ENCODE measurements around the gene AMIGO3. TPM values are rescaled to one million over a fixed set of nuclear protein-coding genes. Genes with fewer than 3 reads are reported as not detected.

Gene AMIGO3
- total and polyA plus RNA-seq, 10 of the 15 experiments (the other 5 are each of a cell fraction or from before 2014, with no cell fraction given): 0.07 to 1.3 (median 0.44) TPM; not detected in 3

GRCh38 chr3:49712631-49713317, 6.7 kb downstream of the AMIGO3 start:
- 60% methylated on average over 7 of the region's 7 CpGs for WGBS (ENCODE audit: insufficient coverage, insufficient replicate concordance, low lambda C conversion rate, missing lambda C conversion rate)
- Histone ChIP-seq H3K4me1 (ENCODE audit: control insufficient read depth, insufficient read depth, low read length) (no peaks in the 10 kb centered on the region), H3K4me2 (ENCODE audit: control insufficient read depth, insufficient read depth) (no peak overlapping the region), H3K4me3 (no peak overlapping the region), H3K27me3 (replicated peaks in 1 of 2; ENCODE audit: control insufficient read depth in 2 of 2, insufficient read depth in 2 of 2, low read length in 1 of 2) (no peaks in the 10 kb centered on the region), H3K36me3 (ENCODE audit: control insufficient read depth in 2 of 2, insufficient read depth in 2 of 2, low read length in 1 of 2) (no peaks in the 10 kb centered on the region; a peak in 1 of 4 replicates), H3K79me2 (ENCODE audit: control insufficient read depth, insufficient read depth, low read length) (no peaks in the 10 kb centered on the region), H3K9me3 (replicated peaks; ENCODE audit: control insufficient read depth, insufficient read depth, low read length) (no peaks in the 10 kb centered on the region), H3K9ac (ENCODE audit: control insufficient read depth, insufficient read depth, low read length) (no peak overlapping the region), H4K20me1 (ENCODE audit: control insufficient read depth, insufficient read depth) (no peaks in the 10 kb centered on the region), H3K27ac (ENCODE audit: control insufficient read depth, insufficient read depth) (no peak overlapping the region), H2AFZ (ENCODE audit: control insufficient read depth, low read depth, low read length) (no peak overlapping the region)
- ChIA-PET POLR2A (interaction anchor here (1.2 kb wide), 1 partner anchor 12 kb away, joined by 3 read pairs; no protein-coding TSS in a partner anchor), CTCF (interaction anchor here (0.5 to 1.8 kb wide), 2 partner anchors 10 to 525 kb away, joined by 3 to 5 read pairs; no protein-coding TSS in a partner anchor), RAD21 (ENCODE audit: unreplicated experiment) (no interaction called here), SMC1A (ENCODE audit: uncharacterized antibody, unreplicated experiment) (interaction anchor here (0.5 kb wide), 1 partner anchor 100 kb away, joined by 4 read pairs; no protein-coding TSS in a partner anchor)
- BruUV-seq (replicated peaks): no TSS peak
- ATAC-seq (peak; percentile 20; the same call in 2 of the 3 replicates), FAIRE-seq (no peak), DNase-seq (ENCODE audit: low read depth, low spot score) (no peak)
- in situ Hi-C loops (cut with MboI) (no loop called here), intact Hi-C loops (cut with micrococcal nuclease; ENCODE audit: unreplicated experiment) (no loop called here)
- peak; percentile 47; the same call in 1 of the 2 replicates for TF ChIP-seq SPI1 (IDR thresholded peaks at IDR 0.05; ENCODE audit: borderline replicate concordance, insufficient read depth, low read depth, low read length)
- no peak for TF ChIP-seq REST (IDR thresholded peaks at IDR 0.05; ENCODE audit: low read depth, low read length)

All from GM12878 (cell line).